Heart right ventricle (tissue), 16 donors: Measurements from ENCODE around the gene GM2A. TPM values are rescaled to one million over a fixed set of nuclear protein-coding genes. Genes with fewer than 3 reads are reported as not detected.

Experiments
- ATAC-seq, 8 donors: fragments of 200-7000 bp; cut with Tn5 transposase; one replicate each; pipeline ENCODE4 v1.9.1; 2020; ENCODE audit warnings: mild to moderate bottlenecking in 8 of 8, moderate library complexity in 8 of 8, moderate number of reproducible peaks in 1 of 8
- DNase-seq, 2 donors: peaks; one replicate each; pipeline ENCODE4 v3.0.0-alpha.2; 2020
- H3K27ac ChIP-seq, 10 donors: fragments of 200-600 bp; sonication (generic) in 2 of 10; one replicate each; pipeline versions ENCODE4 v1.5.0 to v1.8.0; 2020 to 2022; ENCODE audit warnings: mild to moderate bottlenecking in 3 of 10
- H3K27me3 ChIP-seq, 7 donors: fragments of 200-600 bp; one replicate each; pipeline ENCODE4 v1.8.0; 2021 to 2022; ENCODE audit warnings: mild to moderate bottlenecking in 2 of 7
- H3K36me3 ChIP-seq, 9 donors: fragments of 200-600 bp; sonication (generic) in 1 of 9; one replicate each; pipeline versions ENCODE4 v1.5.0 to v1.8.0; 2020 to 2022; ENCODE audit warnings: mild to moderate bottlenecking in 2 of 9
- H3K4me1 ChIP-seq, 9 donors: fragments of 200-600 bp; sonication (generic) in 1 of 9; one replicate each; pipeline versions ENCODE4 v1.5.0 to v1.8.0; 2020 to 2022; ENCODE audit warnings: mild to moderate bottlenecking in 4 of 9
- H3K4me3 ChIP-seq, 10 donors: fragments of 200-600 bp; sonication (generic) in 2 of 10; one replicate each; pipeline versions ENCODE4 v1.5.0 to v1.8.0; 2020 to 2022; ENCODE audit warnings: mild to moderate bottlenecking in 7 of 10, moderate library complexity in 2 of 10
- H3K9me3 ChIP-seq, 11 donors: fragments of 200-600 bp in 10 of 11; sonication (generic) in 2 of 11; one replicate each; pipeline versions ENCODE4 v1.5.0 to v1.8.0; 2013 to 2022; ENCODE audit warnings: mild to moderate bottlenecking in 2 of 11, control low read depth in 1 of 11, moderate library complexity in 1 of 11
- WGBS, 2 donors: extraction: QIAGEN DNeasy Blood & Tissue Kit; methylation state at CpG; one replicate each; pipeline ENCODE4 v1.1.7; 2013; ENCODE audit warnings: inconsistent platforms in 1 of 2; 5-methylcytosine and 5-hydroxymethylcytosine counted together
- intact Hi-C, 10 donors: fragments of 100-400 bp; cut with DNase I; formaldehyde crosslinking; loops; one replicate each; pipeline versions ENCODE4 v1.11.1 to v1.14.2; 2022
- polyA plus RNA-seq, 2 donors: library from polyadenylated mRNA; stranded (reverse); fragments of 200-250 nt; gene quantifications; one replicate each; pipeline ENCODE4 v1.2.3, GENCODE V29; 2013
- total RNA-seq, 10 donors: library from RNA; stranded (reverse); fragmentation: NEBNext Ultra II Directional in 3 of 10; extraction: Animal tissue kit (Norgen Biotek cat#: 25700) in 3 of 10; gene quantifications; one replicate each; pipeline versions ENCODE4 v1.2.1 to v1.2.4, GENCODE V29; 2021 to 2023
- TF ChIP-seq, protein P1 (sequence below), 9 donors: fragments of 200-600 bp; sonication (generic) in 2 of 9; IDR thresholded peaks; one replicate each; pipeline versions ENCODE4 v1.5.0 to v1.8.0; 2021 to 2022; ENCODE audit warnings: antibody characterized with exemption in 9 of 9, mild to moderate bottlenecking in 5 of 9, moderate library complexity in 1 of 9
- donor health status: Arrhythmogenic right ventricular cardiomyopathy.
- donor health status: ischemic (EF 13 %, LVEDD 7.1; RV severe dilation, severe dysfunction).
- donor health status: healthy with polysubstance abuse.
- donor health status: DM: no; HTN: yes; CAD: no.
- donor health status: DM: no; HTN: no; CAD: no.
- donor health status: ischemic (EF 25% LVEDD 6.9; RV normal size, moderate dysfunction).
- donor health status: ischemic (EF 25% LVEDD 5.7; RV mildly dilated, moderate dysfunction).
- donor health status: healthy.
- donor health status: DM: yes; HTN: yes; CAD: no.
- donor health status: Ischemic cardiomyopathy.
- donor health status: ischemic (EF 35%, LVEDD 5.7; RV mildly dilated, moderate dysfunction).
- donor health status: nonischemic (EF 11% LVEDD 7.7; RV severe dilation, severe dysfunction).
- donor health status: DM: yes; HTN: yes; CAD: no.
- donor health status: PGD.
- donor health status: ischemic (EF 29% LVEDD 5.4; RV normal size, mild dysfunction).
- donor health status: nonischemic (EF 23%, LVEDD 6.1; RV moderate dilation, normal function).

Gene GM2A
- total and polyA plus RNA-seq, 12 donors, result 18.1 to 47.1 (median 35.9) TPM

DNA sequence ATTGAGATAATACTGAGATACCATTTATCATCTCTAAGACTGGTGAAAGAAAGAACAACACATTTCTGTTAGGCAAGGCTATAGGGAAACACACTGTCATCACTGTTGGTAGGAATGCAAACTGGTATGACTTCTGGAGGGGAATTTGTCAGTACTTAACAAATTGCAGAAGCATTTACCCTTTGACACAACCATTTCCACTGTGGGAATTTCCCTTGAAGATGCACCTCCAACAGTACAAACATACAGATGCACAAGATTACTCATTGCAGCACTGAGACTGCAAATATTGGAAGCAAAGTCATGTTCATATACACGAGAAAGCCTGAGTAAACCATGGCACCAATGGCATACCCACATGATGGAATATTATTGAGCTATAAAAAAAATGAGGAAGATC lies 17.6 kb downstream of the GM2A start:
- H3K36me3 ChIP-seq, result peaks cover 0 to 52% (median 23%) of the 10 kb centered on the region in 9 donors
- no peak for ATAC-seq
- intact Hi-C loops, result no loop called here

DNA sequence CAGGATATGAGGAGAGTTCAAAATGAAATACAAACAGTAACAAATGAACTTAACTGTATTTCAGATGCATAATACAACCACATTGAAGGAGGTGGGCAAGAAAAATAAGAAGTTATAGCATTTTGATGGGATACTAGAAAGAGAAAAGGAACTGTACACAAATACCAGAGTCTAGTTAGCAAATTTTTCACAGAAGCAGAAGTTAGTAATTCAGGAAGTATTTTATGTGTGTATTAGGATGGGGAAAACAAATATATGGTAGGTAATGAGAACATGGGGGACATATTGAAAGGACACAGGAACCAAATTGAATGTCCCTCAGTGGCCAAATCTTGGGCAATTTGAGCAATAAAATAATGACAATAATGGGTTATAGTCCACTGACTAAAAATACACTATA lies 18.4 kb downstream of the GM2A start:
- no peaks in the 10 kb centered on the region for H3K4me1 ChIP-seq
- ATAC-seq (no peak), DNase-seq (no peak)
- intact Hi-C loops, result no loop called here
- H3K4me3 ChIP-seq, result no peak overlapping the region
- no peak overlapping the region for H3K27ac ChIP-seq
- H3K27me3 ChIP-seq, result peaks cover 0 to 5% (median 0%) of the 10 kb centered on the region in 7 donors
- H3K9me3 ChIP-seq, result no peaks in the 10 kb centered on the region
- peaks cover 0 to 45% (median 23%) of the 10 kb centered on the region in 9 donors for H3K36me3 ChIP-seq
- TF ChIP-seq, protein P1, sequence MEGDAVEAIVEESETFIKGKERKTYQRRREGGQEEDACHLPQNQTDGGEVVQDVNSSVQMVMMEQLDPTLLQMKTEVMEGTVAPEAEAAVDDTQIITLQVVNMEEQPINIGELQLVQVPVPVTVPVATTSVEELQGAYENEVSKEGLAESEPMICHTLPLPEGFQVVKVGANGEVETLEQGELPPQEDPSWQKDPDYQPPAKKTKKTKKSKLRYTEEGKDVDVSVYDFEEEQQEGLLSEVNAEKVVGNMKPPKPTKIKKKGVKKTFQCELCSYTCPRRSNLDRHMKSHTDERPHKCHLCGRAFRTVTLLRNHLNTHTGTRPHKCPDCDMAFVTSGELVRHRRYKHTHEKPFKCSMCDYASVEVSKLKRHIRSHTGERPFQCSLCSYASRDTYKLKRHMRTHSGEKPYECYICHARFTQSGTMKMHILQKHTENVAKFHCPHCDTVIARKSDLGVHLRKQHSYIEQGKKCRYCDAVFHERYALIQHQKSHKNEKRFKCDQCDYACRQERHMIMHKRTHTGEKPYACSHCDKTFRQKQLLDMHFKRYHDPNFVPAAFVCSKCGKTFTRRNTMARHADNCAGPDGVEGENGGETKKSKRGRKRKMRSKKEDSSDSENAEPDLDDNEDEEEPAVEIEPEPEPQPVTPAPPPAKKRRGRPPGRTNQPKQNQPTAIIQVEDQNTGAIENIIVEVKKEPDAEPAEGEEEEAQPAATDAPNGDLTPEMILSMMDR (IDR thresholded peaks at IDR 0.05), result no peak

More for the DNA sequence above, 17.6 kb downstream of the GM2A start:
- TF ChIP-seq, protein P1 (IDR thresholded peaks at IDR 0.05), result no peak
- H3K9me3 ChIP-seq, result no peaks in the 10 kb centered on the region
- H3K4me3 ChIP-seq, result no peak overlapping the region
- peaks cover 0 to 5% (median 0%) of the 10 kb centered on the region in 7 donors for H3K27me3 ChIP-seq
- WGBS, 2 donors, result 87 to 92% methylated on average over 1 of the region's 1 CpG
- H3K27ac ChIP-seq, result no peak overlapping the region
- no peak for DNase-seq
- H3K4me1 ChIP-seq, result no peaks in the 10 kb centered on the region

DNA sequence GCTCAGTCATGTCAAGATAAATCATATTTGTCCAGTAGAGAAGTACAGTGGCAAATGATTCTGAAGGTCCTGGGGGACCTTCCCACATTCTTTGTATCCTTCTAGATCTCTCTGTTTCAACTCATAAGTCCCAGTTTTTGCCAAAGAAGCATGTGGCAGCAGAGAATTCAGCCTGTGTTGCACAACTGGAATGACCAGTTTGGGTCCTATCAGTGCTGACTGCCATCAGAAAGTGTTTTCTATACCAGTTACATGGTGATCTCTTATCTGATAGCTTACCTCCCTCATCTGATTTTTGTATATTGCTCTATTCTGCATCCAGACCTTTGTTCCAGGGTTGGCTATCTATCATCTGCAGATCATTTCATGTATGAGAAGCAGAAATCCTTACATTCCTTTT lies 21.7 kb downstream of the GM2A start:
- Histone ChIP-seq H3K4me1 (no peaks in the 10 kb centered on the region), H3K27ac (no peak overlapping the region), H3K9me3 (no peaks in the 10 kb centered on the region), H3K27me3 (peaks cover 0 to 5% (median 0%) of the 10 kb centered on the region in 7 donors), H3K4me3 (no peak overlapping the region), H3K36me3 (peaks cover 0 to 12% (median 0%) of the 10 kb centered on the region in 9 donors)
- DNase-seq (no peak), ATAC-seq (no peak)
- intact Hi-C loops, result no loop called here
- TF ChIP-seq, protein P1 (IDR thresholded peaks at IDR 0.05), result no peak

DNA sequence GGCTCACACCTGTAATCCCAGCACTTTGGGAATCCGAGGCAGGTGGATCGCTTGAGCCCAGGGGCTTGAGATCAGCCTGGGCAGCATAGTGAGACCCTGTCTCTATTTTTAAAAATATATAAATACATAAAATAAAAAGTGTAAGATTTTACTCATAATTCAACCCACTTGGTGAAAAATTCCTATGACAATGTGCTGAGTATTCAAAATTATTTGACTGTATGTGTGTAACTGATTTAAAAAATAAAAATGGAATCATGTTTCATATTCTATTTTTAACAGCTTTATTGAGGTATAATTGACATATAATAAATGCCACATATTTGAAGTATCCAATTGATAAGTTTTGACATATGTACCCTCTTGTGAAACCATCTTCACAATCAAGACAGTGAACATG lies 22.8 kb downstream of the GM2A start:
- Histone ChIP-seq H3K9me3 (no peaks in the 10 kb centered on the region), H3K36me3 (peaks cover 0 to under 1% (median 0%) of the 10 kb centered on the region in 9 donors), H3K4me3 (no peak overlapping the region), H3K27me3 (peaks cover 0 to 5% (median 0%) of the 10 kb centered on the region in 7 donors), H3K27ac (no peak overlapping the region), H3K4me1 (no peaks in the 10 kb centered on the region)
- DNase-seq (no peak), ATAC-seq (no peak)
- intact Hi-C loops, result no loop called here
- 94 to 96% methylated on average over 2 of the region's 2 CpGs for WGBS, 2 donors
- TF ChIP-seq, protein P1 (IDR thresholded peaks at IDR 0.05), result no peak
